ENCODE measurements around the gene AKR1B1.
A peak's percentile ranks its signal among the peaks of the same experiment; 100 is the strongest.

The AKR1B1 gene

DNA sequence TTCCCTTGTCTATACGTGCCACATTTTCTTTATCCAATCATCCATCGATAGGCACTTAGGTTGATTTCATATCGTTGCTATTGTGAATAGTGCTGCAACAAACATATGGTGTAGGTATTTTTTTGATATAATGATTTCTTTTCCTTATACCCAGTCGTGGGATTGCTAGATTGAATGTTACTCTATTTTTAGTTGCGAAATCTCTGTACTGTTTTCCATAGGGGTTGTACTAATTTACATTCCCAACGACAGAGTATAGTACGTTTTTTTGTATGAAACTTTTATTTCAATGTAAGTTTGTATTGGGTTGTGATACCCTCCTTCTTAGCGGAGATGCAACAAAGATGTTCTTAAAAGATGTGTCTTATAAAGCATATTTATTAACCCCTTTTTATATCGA is 30.0 kb downstream of the AKR1B1 start:
- DNase-seq: no peak
- in situ Hi-C loops (cut with MboI; ENCODE audit: low pct_unique_long_range_greater_than_20kb, low sequenced_read_pairs): no loop called here

GRCh38 chr7:134427896-134428295 is 31.0 kb downstream of the AKR1B1 start:
- in situ Hi-C loops (cut with MboI; ENCODE audit: low pct_unique_long_range_greater_than_20kb, low sequenced_read_pairs): no loop called here

DNA sequence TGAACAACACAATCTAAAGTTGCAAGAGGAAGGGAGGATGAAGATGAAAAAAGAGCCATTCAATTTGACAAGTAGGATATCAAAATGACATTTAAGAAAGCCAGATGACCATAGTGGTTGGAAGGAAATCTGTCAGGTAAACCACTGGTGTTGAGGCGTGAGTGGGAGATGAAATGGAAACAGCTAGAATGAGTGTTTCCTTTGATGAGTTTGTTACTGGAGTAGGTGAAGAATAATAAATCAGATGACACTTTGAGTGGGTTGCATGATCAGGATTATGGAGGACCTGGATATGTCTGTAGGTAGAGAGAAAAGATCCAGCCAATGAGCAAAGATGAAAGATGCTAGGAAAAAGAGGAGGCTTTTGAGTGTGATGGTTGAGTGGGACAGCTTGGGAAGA is 33.1 kb downstream of the AKR1B1 start:
- no peak for DNase-seq
- in situ Hi-C loops (cut with MboI; ENCODE audit: low pct_unique_long_range_greater_than_20kb, low sequenced_read_pairs): no loop called here

More at GRCh38 chr7:134427896-134428295, 31.0 kb downstream of the AKR1B1 start:
- DNase-seq: no peak

DNA sequence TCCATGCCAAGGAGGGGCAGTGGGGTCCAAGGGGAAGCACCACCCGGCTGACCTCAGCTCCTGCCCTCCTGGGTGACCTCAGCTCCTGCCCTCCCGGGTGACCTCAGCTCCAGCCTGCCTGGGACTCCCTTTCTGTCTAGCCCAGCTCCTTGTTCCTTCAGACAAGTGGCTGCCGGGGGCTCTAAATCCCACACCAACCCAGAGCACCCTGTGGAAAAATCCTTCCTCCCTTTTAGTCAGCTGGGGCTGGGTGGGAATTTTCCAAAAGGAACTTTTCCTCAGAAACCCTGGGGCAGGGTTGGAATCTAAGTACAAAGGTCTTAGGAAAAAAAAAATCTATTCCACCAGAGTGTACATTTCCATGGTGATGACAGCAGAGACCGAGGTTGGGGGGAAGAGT is 36.3 kb downstream of the AKR1B1 start:
- no peak for DNase-seq
- in situ Hi-C loops (cut with MboI; ENCODE audit: low pct_unique_long_range_greater_than_20kb, low sequenced_read_pairs): no loop called here

DNA sequence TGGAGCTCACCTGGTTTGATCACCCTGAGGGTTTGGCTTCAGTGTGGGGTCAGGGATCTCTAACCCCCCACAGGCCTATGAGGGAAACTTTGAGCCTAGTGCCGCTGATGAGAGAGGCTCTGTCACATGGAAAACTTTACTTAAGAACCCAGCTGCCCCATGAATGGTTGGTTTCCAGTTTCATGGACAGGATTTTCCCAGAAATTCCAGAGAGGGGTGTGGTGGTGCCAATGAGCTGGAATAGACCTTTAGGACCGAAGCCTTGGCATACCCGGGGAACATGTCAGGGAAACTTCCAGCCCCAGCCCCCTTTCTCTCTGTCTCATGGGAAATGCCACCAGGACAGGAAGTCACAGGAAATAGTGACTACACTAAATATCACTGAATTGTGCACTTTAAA is 36.9 kb downstream of the AKR1B1 start:
- in situ Hi-C loops (cut with MboI; ENCODE audit: low pct_unique_long_range_greater_than_20kb, low sequenced_read_pairs): no loop called here
- no peak for DNase-seq

DNA sequence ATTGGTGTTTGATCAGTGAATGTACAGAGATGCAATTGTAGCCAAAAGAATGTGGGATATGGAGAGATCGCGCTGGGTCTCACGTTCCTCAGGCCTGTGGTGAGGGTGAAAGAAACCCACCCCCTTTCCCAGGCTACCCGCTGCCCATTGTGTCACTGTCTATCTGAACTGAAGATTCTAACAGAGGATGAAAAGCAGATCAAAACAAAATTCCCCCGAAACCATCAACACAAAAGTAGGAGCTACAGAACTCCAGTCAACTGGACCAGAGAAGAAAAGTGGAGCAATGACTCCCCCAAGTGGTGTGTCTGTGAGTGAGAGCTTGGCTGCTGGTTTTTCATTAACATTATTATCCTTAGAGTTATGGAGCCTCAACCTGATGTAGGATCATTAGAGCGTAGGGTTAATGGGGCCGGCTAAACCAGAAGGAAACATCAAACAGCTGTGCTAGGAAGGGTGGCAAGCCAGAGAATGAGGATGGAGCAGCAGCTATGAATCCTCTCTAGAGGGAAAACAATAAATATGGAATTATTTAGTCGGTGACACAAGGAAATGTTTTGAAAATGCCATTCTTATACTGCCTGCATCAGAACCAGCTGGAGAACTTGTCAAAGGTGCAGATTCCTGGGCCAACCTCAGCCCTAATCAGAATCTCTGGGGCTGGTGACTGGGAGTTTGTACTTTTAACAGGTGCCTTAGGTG is 38.3 kb downstream of the AKR1B1 start:
- in situ Hi-C loops (cut with MboI; ENCODE audit: low pct_unique_long_range_greater_than_20kb, low sequenced_read_pairs): no loop called here
- DNase-seq: peak; percentile 43

DNA sequence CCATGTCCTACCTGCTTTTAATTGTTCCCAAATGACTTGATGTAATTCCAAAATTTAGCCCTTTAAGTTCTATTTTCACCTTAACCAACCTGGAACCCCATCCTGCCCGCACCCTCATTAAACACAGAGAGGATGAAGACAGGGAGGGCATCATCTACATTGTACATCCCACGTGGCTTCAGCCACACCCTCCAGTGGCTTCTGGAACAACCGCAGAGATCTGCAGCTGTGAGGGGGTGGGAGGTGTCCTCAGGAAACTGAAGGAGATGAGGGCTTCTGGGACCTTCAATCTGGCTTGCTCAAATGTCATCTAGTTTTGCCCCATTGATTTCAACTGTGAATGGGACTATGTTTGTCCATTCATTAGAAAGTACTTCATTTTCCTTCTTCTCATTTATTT is 39.0 kb downstream of the AKR1B1 start:
- DNase-seq: no peak
- in situ Hi-C loops (cut with MboI; ENCODE audit: low pct_unique_long_range_greater_than_20kb, low sequenced_read_pairs): no loop called here

DNA sequence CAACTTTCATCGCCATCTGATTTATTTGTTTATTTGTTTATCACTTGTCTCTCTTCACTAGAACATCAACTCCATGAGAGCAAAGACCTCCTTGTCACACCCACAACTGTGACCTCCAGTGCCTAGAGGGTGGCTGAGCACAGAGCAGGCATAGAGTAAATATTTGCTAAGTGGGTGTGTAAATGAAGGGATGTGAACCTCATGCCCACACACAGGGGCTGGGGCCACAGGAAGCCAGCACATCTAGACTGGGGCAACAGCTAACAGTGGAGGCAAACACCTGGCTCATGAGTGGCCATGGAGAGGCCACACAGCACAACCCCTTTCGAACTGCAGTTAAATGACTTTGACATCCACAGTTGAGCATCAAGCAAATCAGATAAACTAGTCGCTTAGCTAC is 39.8 kb downstream of the AKR1B1 start:
- DNase-seq: no peak
- in situ Hi-C loops (cut with MboI; ENCODE audit: low pct_unique_long_range_greater_than_20kb, low sequenced_read_pairs): no loop called here

- in situ Hi-C loops (cut with MboI; ENCODE audit: low pct_unique_long_range_greater_than_20kb, low sequenced_read_pairs): no loop called here
These were observed 43.2 kb downstream of the AKR1B1 start for GRCh38 chr7:134415700-134416099.

DNA sequence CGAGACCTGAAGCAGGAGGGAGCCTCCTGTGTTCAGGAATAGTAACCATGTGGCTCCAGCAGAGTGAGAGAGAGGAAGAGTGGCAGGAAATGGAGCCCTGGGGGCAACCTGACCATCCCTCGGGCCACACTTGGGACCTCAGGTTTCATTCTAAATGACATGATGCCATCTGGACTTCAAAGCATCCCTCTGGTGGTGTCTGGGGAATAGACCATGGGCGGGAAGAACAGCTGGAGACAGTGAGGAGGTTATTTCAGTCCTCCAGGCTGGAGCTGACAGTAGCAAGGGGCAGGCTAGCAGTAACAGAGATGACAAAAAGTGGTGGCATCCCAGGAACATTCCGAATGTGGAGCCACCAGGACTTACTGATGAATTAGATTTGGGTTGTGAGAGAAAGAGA is 44.8 kb downstream of the AKR1B1 start:
- no peak for DNase-seq
- in situ Hi-C loops (cut with MboI; ENCODE audit: low pct_unique_long_range_greater_than_20kb, low sequenced_read_pairs): no loop called here

More at GRCh38 chr7:134415700-134416099, 43.2 kb downstream of the AKR1B1 start:
- no peak for DNase-seq

- no peak for DNase-seq
- in situ Hi-C loops (cut with MboI; ENCODE audit: low pct_unique_long_range_greater_than_20kb, low sequenced_read_pairs): no loop called here
These were observed 51.6 kb downstream of the AKR1B1 start for GRCh38 chr7:134407311-134407710.

DNA sequence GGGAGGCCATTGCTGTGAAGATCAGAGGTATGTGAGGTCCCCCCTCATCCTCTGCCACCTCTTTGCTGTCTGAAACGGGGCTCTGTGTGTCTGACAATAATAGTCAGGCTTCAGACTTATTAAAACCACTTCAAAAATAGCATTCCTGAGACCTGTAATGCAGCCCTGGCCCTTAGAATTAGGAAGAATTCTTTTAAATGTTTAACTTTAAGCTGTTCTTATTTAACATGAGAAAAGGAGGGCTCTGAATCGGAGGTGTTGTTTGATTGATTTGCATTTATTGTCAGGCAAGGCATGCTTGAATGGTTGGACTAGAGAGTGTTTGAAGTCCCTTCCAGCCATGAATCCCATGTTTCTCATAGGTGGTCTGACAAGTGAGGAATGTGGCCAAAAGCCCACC is 52.5 kb downstream of the AKR1B1 start:
- no peak for DNase-seq
- in situ Hi-C loops (cut with MboI; ENCODE audit: low pct_unique_long_range_greater_than_20kb, low sequenced_read_pairs): no loop called here

GRCh38 chr7:134405299-134405698 is 53.6 kb downstream of the AKR1B1 start:
- no peak for DNase-seq
- in situ Hi-C loops (cut with MboI; ENCODE audit: low pct_unique_long_range_greater_than_20kb, low sequenced_read_pairs): no loop called here

- in situ Hi-C loops (cut with MboI; ENCODE audit: low pct_unique_long_range_greater_than_20kb, low sequenced_read_pairs): no loop called here
- DNase-seq: no peak
These were observed 55.8 kb downstream of the AKR1B1 start for GRCh38 chr7:134403062-134403461.

DNA sequence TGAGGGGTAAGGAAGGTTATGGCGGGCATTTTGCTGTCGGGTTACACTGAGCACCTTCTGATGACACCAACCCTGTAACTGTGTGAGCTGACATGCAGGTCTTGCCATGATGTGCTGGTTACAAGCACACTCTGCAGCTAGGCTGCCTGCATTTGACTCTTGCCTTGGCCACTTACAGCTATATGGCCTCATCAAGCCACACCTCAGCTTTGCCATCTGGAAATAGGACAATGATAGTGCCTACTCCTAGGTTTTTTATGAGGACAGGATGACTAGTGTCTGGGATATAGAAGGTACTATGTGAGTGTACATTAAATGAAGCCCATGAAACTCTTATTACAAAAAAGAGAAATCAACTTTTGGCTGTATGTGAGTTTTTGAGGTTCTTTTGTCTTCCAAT is 58.0 kb downstream of the AKR1B1 start:
- in situ Hi-C loops (cut with MboI; ENCODE audit: low pct_unique_long_range_greater_than_20kb, low sequenced_read_pairs): no loop called here
- DNase-seq: no peak

- DNase-seq: no peak
- in situ Hi-C loops (cut with MboI; ENCODE audit: low pct_unique_long_range_greater_than_20kb, low sequenced_read_pairs): no loop called here
These were observed 62.9 kb downstream of the AKR1B1 start for GRCh38 chr7:134396031-134396430.

- in situ Hi-C loops (cut with MboI; ENCODE audit: low pct_unique_long_range_greater_than_20kb, low sequenced_read_pairs): no loop called here
- no peak for DNase-seq
These were observed 63.3 kb downstream of the AKR1B1 start for GRCh38 chr7:134395604-134396003.

- DNase-seq: no peak
- in situ Hi-C loops (cut with MboI; ENCODE audit: low pct_unique_long_range_greater_than_20kb, low sequenced_read_pairs): no loop called here
These were observed 64.8 kb downstream of the AKR1B1 start for GRCh38 chr7:134394056-134394455.

All from KBM-7 (cell line).